Measurements from ENCODE around the gene CNGB1. TPM values are rescaled to one million over a fixed set of nuclear protein-coding genes. Genes with fewer than 3 reads are reported as not detected.
"Not testable (repeated sequence)": the region's sequence is repeated elsewhere in the genome, so short reads cannot be mapped to it uniquely, and the experiment has no call there.

The CNGB1 gene
- total and polyA plus RNA-seq, 4 donors = 2.1 to 6.5 (median 4.3) TPM

- DNase-seq (ENCODE audit: low read depth in 4 of 6, low spot score in 6 of 6) = no peak
- H3K27ac ChIP-seq (ENCODE audit: low read depth, low read length) = no peak overlapping the region
- no peaks in the 10 kb centered on the region for H3K36me3 ChIP-seq (ENCODE audit: control insufficient read depth, insufficient read depth, low read length)
- 82% methylated on average over 7 of the region's 9 CpGs for WGBS (ENCODE audit: insufficient coverage)
- no peaks in the 10 kb centered on the region for H3K9me3 ChIP-seq (ENCODE audit: control insufficient read depth, insufficient read depth, low read length)
- H3K4me1 ChIP-seq (ENCODE audit: control insufficient read depth, insufficient read depth, low read length) = no peaks in the 10 kb centered on the region
- H3K27me3 ChIP-seq (ENCODE audit: control insufficient read depth, insufficient read depth, low read length) = no peaks in the 10 kb centered on the region
- no peak overlapping the region for H3K4me3 ChIP-seq (ENCODE audit: low read depth, low read length)
Observed at GRCh38 chr16:57862698-57863433, 108.1 kb downstream of the CNGB1 start.

GRCh38 chr16:57859331-57859730 lies 111.6 kb downstream of the CNGB1 start:
- Histone ChIP-seq H3K36me3 (ENCODE audit: control insufficient read depth, insufficient read depth, low read length) (no peaks in the 10 kb centered on the region), H3K4me1 (ENCODE audit: control insufficient read depth, insufficient read depth, low read length) (no peaks in the 10 kb centered on the region), H3K9me3 (ENCODE audit: control insufficient read depth, insufficient read depth, low read length) (no peaks in the 10 kb centered on the region), H3K4me3 (ENCODE audit: low read depth, low read length) (no peak overlapping the region), H3K27ac (ENCODE audit: low read depth, low read length) (no peak overlapping the region), H3K27me3 (ENCODE audit: control insufficient read depth, insufficient read depth, low read length) (no peaks in the 10 kb centered on the region)
- no CpG with 5 or more reads among the region's 5 CpGs for WGBS (ENCODE audit: insufficient coverage)
- peak in 2 of 6 donors; percentile 40 to 88 for DNase-seq (ENCODE audit: low read depth in 4 of 6, low spot score in 6 of 6)

GRCh38 chr16:57858635-57859034 lies 112.3 kb downstream of the CNGB1 start:
- DNase-seq (ENCODE audit: low read depth in 4 of 6, low spot score in 6 of 6) = peak in 1 of 6 donors; percentile 4

DNA sequence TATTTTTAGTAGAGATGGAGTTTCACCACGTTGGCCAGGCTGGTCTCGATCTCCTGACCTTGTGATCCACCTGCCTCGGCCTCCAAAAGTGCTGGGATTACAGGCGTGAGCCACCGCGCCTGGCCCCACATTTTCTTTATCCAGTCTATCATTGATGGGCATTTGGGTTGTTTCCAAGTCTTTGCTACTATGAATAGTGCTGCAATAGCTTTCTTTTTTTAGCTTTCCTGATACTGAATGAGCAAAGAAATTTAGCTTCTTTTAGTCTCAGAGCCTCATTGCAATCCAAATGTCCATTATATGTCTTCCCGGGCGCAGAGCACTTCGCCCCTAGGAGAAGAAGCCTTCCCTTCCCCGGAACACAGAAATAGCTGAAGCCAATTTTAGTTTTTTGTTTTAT lies 112.9 kb downstream of the CNGB1 start:
- H3K27me3 ChIP-seq (ENCODE audit: control insufficient read depth, insufficient read depth, low read length); H3K4me3 ChIP-seq (ENCODE audit: low read depth, low read length); H3K27ac ChIP-seq (ENCODE audit: low read depth, low read length); H3K4me1 ChIP-seq (ENCODE audit: control insufficient read depth, insufficient read depth, low read length); DNase-seq (ENCODE audit: low read depth in 4 of 6, low spot score in 6 of 6); H3K9me3 ChIP-seq (ENCODE audit: control insufficient read depth, insufficient read depth, low read length); H3K36me3 ChIP-seq (ENCODE audit: control insufficient read depth, insufficient read depth, low read length): not testable (repeated sequence)
- 85% methylated on average over 6 of the region's 10 CpGs for WGBS (ENCODE audit: insufficient coverage)

More at GRCh38 chr16:57858635-57859034, 112.3 kb downstream of the CNGB1 start:
- H3K36me3 ChIP-seq (ENCODE audit: control insufficient read depth, insufficient read depth, low read length) = no peaks in the 10 kb centered on the region
- no peaks in the 10 kb centered on the region for H3K9me3 ChIP-seq (ENCODE audit: control insufficient read depth, insufficient read depth, low read length)
- H3K27me3 ChIP-seq (ENCODE audit: control insufficient read depth, insufficient read depth, low read length) = no peaks in the 10 kb centered on the region
- H3K27ac ChIP-seq (ENCODE audit: low read depth, low read length) = no peak overlapping the region
- WGBS (ENCODE audit: insufficient coverage) = 56% methylated on average over 7 of the region's 8 CpGs
- H3K4me3 ChIP-seq (ENCODE audit: low read depth, low read length) = no peak overlapping the region
- no peaks in the 10 kb centered on the region for H3K4me1 ChIP-seq (ENCODE audit: control insufficient read depth, insufficient read depth, low read length)

DNA sequence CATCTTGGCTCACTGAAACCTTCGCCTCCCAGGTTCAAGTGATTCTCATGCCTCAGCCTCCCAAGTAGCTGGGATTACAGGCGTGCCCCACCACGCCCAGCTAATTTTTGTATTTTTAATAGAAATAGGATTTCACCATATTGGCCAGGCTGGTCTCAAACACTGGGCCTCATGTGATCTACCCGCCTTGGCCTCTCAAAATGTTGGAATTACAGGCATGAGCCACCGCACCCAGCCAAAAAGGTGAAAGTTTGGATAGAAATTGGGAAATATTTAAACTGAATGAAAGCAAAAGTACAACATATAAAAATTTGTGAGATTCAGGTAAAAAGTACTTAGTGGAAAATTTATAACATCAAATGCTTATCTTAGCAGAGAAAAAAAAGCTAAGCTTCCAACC lies 115.7 kb downstream of the CNGB1 start:
- no peaks in the 10 kb centered on the region for H3K27me3 ChIP-seq (ENCODE audit: control insufficient read depth, insufficient read depth, low read length)
- no peak overlapping the region for H3K27ac ChIP-seq (ENCODE audit: low read depth, low read length)
- DNase-seq (ENCODE audit: low read depth in 4 of 6, low spot score in 6 of 6) = no peak
- no peak overlapping the region for H3K4me3 ChIP-seq (ENCODE audit: low read depth, low read length)
- no CpG with 5 or more reads among the region's 5 CpGs for WGBS (ENCODE audit: insufficient coverage)
- H3K9me3 ChIP-seq (ENCODE audit: control insufficient read depth, insufficient read depth, low read length) = no peaks in the 10 kb centered on the region
- no peaks in the 10 kb centered on the region for H3K4me1 ChIP-seq (ENCODE audit: control insufficient read depth, insufficient read depth, low read length)
- H3K36me3 ChIP-seq (ENCODE audit: control insufficient read depth, insufficient read depth, low read length) = no peaks in the 10 kb centered on the region

DNA sequence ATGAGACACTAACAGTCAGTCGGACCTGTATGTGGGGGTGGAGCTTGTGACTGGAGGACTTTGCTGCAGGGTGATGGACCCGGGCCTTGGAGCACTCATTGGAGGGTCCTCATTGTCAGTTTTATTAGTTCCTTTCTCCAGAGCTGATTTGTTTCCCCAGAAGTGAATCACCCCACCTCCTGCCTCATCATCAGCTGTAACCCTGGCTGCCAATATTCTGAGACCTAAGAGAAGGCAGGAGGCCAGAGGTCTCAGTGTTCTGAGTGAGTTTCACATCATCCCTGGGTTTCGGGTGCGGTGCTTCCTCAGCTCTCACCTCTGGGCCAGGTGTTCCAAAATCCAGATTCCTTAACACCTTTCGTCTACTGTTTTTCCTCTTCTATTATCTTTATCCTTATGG lies 118.7 kb downstream of the CNGB1 start:
- Histone ChIP-seq H3K9me3 (ENCODE audit: control insufficient read depth, insufficient read depth, low read length) (no peaks in the 10 kb centered on the region), H3K4me3 (ENCODE audit: low read depth, low read length) (no peak overlapping the region), H3K27me3 (ENCODE audit: control insufficient read depth, insufficient read depth, low read length) (no peaks in the 10 kb centered on the region), H3K4me1 (ENCODE audit: control insufficient read depth, insufficient read depth, low read length) (no peaks in the 10 kb centered on the region), H3K36me3 (ENCODE audit: control insufficient read depth, insufficient read depth, low read length) (no peaks in the 10 kb centered on the region), H3K27ac (ENCODE audit: low read depth, low read length) (no peak overlapping the region)
- WGBS (ENCODE audit: insufficient coverage) = 60% methylated on average over 1 of the region's 5 CpGs
- no peak for DNase-seq (ENCODE audit: low read depth in 4 of 6, low spot score in 6 of 6)

GRCh38 chr16:57848181-57848580 lies 122.7 kb downstream of the CNGB1 start:
- H3K4me1 ChIP-seq (ENCODE audit: control insufficient read depth, insufficient read depth, low read length) = no peaks in the 10 kb centered on the region
- H3K9me3 ChIP-seq (ENCODE audit: control insufficient read depth, insufficient read depth, low read length) = no peaks in the 10 kb centered on the region
- H3K36me3 ChIP-seq (ENCODE audit: control insufficient read depth, insufficient read depth, low read length) = no peaks in the 10 kb centered on the region
- H3K27ac ChIP-seq (ENCODE audit: low read depth, low read length) = no peak overlapping the region
- WGBS (ENCODE audit: insufficient coverage) = 100% methylated on average over 3 of the region's 5 CpGs
- H3K27me3 ChIP-seq (ENCODE audit: control insufficient read depth, insufficient read depth, low read length) = no peaks in the 10 kb centered on the region
- no peak for DNase-seq (ENCODE audit: low read depth in 4 of 6, low spot score in 6 of 6)
- no peak overlapping the region for H3K4me3 ChIP-seq (ENCODE audit: low read depth, low read length)

DNA sequence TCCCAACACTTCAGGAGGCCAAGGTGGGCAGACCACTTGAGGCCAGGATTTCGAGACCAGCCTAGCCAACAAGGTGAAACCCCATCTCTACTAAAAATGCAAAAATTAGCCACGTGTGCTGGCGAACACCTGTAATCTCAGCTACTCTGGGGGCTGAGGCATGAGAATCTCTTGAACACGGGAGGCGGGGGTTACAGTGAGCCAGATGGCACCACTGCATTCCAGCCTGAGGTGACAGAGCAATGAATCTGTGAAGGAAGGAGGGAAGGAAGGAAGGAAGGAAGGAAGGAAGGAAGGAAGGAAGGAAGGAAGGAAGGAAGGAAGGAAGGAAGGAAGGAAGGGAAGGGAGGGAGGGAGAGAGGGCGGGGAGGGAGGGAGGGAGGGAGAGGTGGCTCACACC lies 124.0 kb downstream of the CNGB1 start:
- not testable (repeated sequence) for H3K9me3 ChIP-seq (ENCODE audit: control insufficient read depth, insufficient read depth, low read length); H3K4me1 ChIP-seq (ENCODE audit: control insufficient read depth, insufficient read depth, low read length); H3K27me3 ChIP-seq (ENCODE audit: control insufficient read depth, insufficient read depth, low read length); H3K27ac ChIP-seq (ENCODE audit: low read depth, low read length); DNase-seq (ENCODE audit: low read depth in 4 of 6, low spot score in 6 of 6); H3K4me3 ChIP-seq (ENCODE audit: low read depth, low read length); H3K36me3 ChIP-seq (ENCODE audit: control insufficient read depth, insufficient read depth, low read length)
- WGBS (ENCODE audit: insufficient coverage) = 86% methylated on average over 5 of the region's 6 CpGs

GRCh38 chr16:57846078-57846697 lies 124.7 kb downstream of the CNGB1 start:
- H3K4me3 ChIP-seq (ENCODE audit: low read depth, low read length) = no peak overlapping the region
- H3K4me1 ChIP-seq (ENCODE audit: control insufficient read depth, insufficient read depth, low read length) = no peaks in the 10 kb centered on the region
- H3K36me3 ChIP-seq (ENCODE audit: control insufficient read depth, insufficient read depth, low read length) = no peaks in the 10 kb centered on the region
- WGBS (ENCODE audit: insufficient coverage) = 47% methylated on average over 4 of the region's 9 CpGs
- no peak overlapping the region for H3K27ac ChIP-seq (ENCODE audit: low read depth, low read length)
- DNase-seq (ENCODE audit: low read depth in 4 of 6, low spot score in 6 of 6) = peak in 2 of 6 donors; percentile 27 to 42
- no peaks in the 10 kb centered on the region for H3K9me3 ChIP-seq (ENCODE audit: control insufficient read depth, insufficient read depth, low read length)
- no peaks in the 10 kb centered on the region for H3K27me3 ChIP-seq (ENCODE audit: control insufficient read depth, insufficient read depth, low read length)

DNA sequence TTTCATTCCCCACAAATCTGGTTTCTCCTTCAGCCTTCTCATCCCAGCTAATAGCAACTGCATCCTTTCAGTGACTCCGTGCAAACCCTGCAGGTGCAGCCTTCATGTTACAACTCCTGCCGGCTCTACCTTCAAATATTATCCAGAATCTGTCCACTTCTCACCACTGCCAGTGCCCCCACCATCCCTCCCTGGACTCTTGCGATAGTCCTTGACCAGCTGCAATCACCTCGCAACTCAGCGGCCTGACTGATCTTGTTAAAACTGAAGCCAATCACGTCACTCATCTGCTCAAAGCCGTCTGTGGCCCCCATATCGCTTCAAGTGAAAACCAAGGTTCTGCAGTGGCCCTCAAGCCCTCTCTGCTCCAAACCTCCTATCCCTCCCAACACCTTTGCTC lies 125.8 kb downstream of the CNGB1 start:
- no peaks in the 10 kb centered on the region for H3K9me3 ChIP-seq (ENCODE audit: control insufficient read depth, insufficient read depth, low read length)
- WGBS (ENCODE audit: insufficient coverage) = 86% methylated on average over 8 of the region's 8 CpGs
- no peak overlapping the region for H3K4me3 ChIP-seq (ENCODE audit: low read depth, low read length)
- H3K36me3 ChIP-seq (ENCODE audit: control insufficient read depth, insufficient read depth, low read length) = no peaks in the 10 kb centered on the region
- no peak overlapping the region for H3K27ac ChIP-seq (ENCODE audit: low read depth, low read length)
- no peaks in the 10 kb centered on the region for H3K27me3 ChIP-seq (ENCODE audit: control insufficient read depth, insufficient read depth, low read length)
- DNase-seq (ENCODE audit: low read depth in 4 of 6, low spot score in 6 of 6) = no peak
- H3K4me1 ChIP-seq (ENCODE audit: control insufficient read depth, insufficient read depth, low read length) = no peaks in the 10 kb centered on the region
